Right lobe of liver (tissue), 6 donors: ENCODE measurements around the gene TSHZ3. TPM values are rescaled to one million over a fixed set of nuclear protein-coding genes. Genes with fewer than 3 reads are reported as not detected.

Experiments
- ATAC-seq, 4 donors: fragments of 200-7000 bp; cut with Tn5 transposase; one replicate each; pipeline ENCODE4 v1.9.1; 2020; ENCODE audit warnings: mild to moderate bottlenecking in 4 of 4, moderate library complexity in 4 of 4
- DNase-seq, 3 donors: peaks; one replicate each; pipeline ENCODE4 v3.0.0-alpha.2; 2020
- H3K27ac ChIP-seq, 3 donors: fragments of 200-600 bp; one replicate each; pipeline ENCODE4 v1.8.0; 2022
- H3K27me3 ChIP-seq, 2 donors: fragments of 200-600 bp; one replicate each; pipeline ENCODE4 v1.8.0; 2022
- H3K36me3 ChIP-seq, 4 donors: fragments of 200-600 bp; sonication (generic) in 1 of 4; one replicate each; pipeline versions ENCODE4 v1.5.1 to v1.8.0; 2017 to 2022; ENCODE audit warnings: control low read depth in 1 of 4
- H3K4me1 ChIP-seq, 4 donors: fragments of 200-600 bp; sonication (generic) in 1 of 4; one replicate each; pipeline versions ENCODE4 v1.5.1 to v1.8.0; 2017 to 2022; ENCODE audit warnings: control low read depth in 1 of 4
- H3K4me3 ChIP-seq, 3 donors: fragments of 200-600 bp; one replicate each; pipeline ENCODE4 v1.8.0; 2022
- H3K9me3 ChIP-seq, 4 donors: fragments of 200-600 bp; sonication (generic) in 1 of 4; one replicate each; pipeline versions ENCODE4 v1.5.1 to v1.8.0; 2017 to 2022; ENCODE audit warnings: control low read depth in 1 of 4
- CTCF ChIP-seq, 4 donors: fragments of 200-600 bp in 3 of 4; fragments of 450-650 bp in 1 of 4; IDR thresholded peaks; one replicate each; pipeline versions ENCODE4 v1.5.1 to v1.8.0; 2016 to 2022; ENCODE audit warnings: antibody characterized with exemption in 4 of 4, mild to moderate bottlenecking in 2 of 4
- POLR2A ChIP-seq: fragments of 450-650 bp; IDR thresholded peaks from one replicate; pipeline ENCODE4 v1.6.1; 2017; ENCODE audit warnings: antibody characterized with exemption, mild to moderate bottlenecking
- WGBS: methylation state at CpG from one replicate; pipeline ENCODE4 v1.1.6; 2018; ENCODE audit warnings: low coverage, low lambda C conversion rate; ENCODE audit not compliant: insufficient coverage; ENCODE audit errors: missing lambda C conversion rate; 5-methylcytosine and 5-hydroxymethylcytosine counted together
- intact Hi-C, 2 donors: fragments of 100-400 bp; cut with DNase I; formaldehyde crosslinking; loops; one replicate each; pipeline versions ENCODE4 v1.11.2 to v1.14.1; 2022
- total RNA-seq, 6 experiments: library from RNA; depleted of rRNA in 2 of 6; stranded (reverse); fragments of >200 nt in 2 of 6; fragmentation: NEBNext Ultra II Directional in 3 of 6; extraction: Animal tissue kit (Norgen Biotek cat#: 25700) in 3 of 6; gene quantifications; one replicate each; pipeline versions ENCODE4 v1.1.0 to v1.2.4, GENCODE V29; 2016 to 2023
- donor health status: DM: no; HTN: yes; CAD: no.
- donor health status: DM: no; HTN: no; CAD: no.
- donor health status: DM: no; HTN: no; CAD: no.
- donor health status: DM: no; HTN: yes; CAD: no.
- donor health status: DM: no; HTN: yes; CAD: no.

The TSHZ3 gene
- total RNA-seq, 6 experiments from 2014 or later = 1.2 to 1.6 (median 1.3) TPM

GRCh38 chr19:31272583-31273106 is 76.6 kb downstream of the TSHZ3 start:
- H3K27ac ChIP-seq = no peak overlapping the region
- DNase-seq = peak in 2 of 3 donors; percentile 2 to 22
- no peaks in the 10 kb centered on the region for H3K36me3 ChIP-seq
- no peak for TF ChIP-seq CTCF (IDR thresholded peaks at IDR 0.05)
- TF ChIP-seq POLR2A = no peak
- no peaks in the 10 kb centered on the region for H3K4me1 ChIP-seq
- no peaks in the 10 kb centered on the region for H3K9me3 ChIP-seq
- intact Hi-C loops = no loop called here
- no peaks in the 10 kb centered on the region for H3K27me3 ChIP-seq
- WGBS = 75% methylated on average over 9 of the region's 15 CpGs
- H3K4me3 ChIP-seq = no peak overlapping the region
- no peak for ATAC-seq

- H3K27me3 ChIP-seq = no peaks in the 10 kb centered on the region
- TF ChIP-seq CTCF (IDR thresholded peaks at IDR 0.05) = no peak
- TF ChIP-seq POLR2A = no peak
- H3K27ac ChIP-seq = no peak overlapping the region
- ATAC-seq (no peak), DNase-seq (peak in 1 of 3 donors; percentile 11)
- no peaks in the 10 kb centered on the region for H3K36me3 ChIP-seq
- H3K4me3 ChIP-seq = no peak overlapping the region
- no peaks in the 10 kb centered on the region for H3K4me1 ChIP-seq
- H3K9me3 ChIP-seq = no peaks in the 10 kb centered on the region
- intact Hi-C loops = no loop called here
- WGBS = 65% methylated on average over 9 of the region's 12 CpGs
These were observed 77.8 kb downstream of the TSHZ3 start for GRCh38 chr19:31271306-31271911.

GRCh38 chr19:31270897-31271296 is 78.3 kb downstream of the TSHZ3 start:
- Histone ChIP-seq H3K4me3 (no peak overlapping the region), H3K27ac (no peak overlapping the region), H3K27me3 (no peaks in the 10 kb centered on the region), H3K36me3 (no peaks in the 10 kb centered on the region), H3K4me1 (no peaks in the 10 kb centered on the region), H3K9me3 (no peaks in the 10 kb centered on the region)
- no peak for DNase-seq
- ATAC-seq = no peak
- no peak for TF ChIP-seq CTCF (IDR thresholded peaks at IDR 0.05)
- TF ChIP-seq POLR2A = no peak
- intact Hi-C loops = no loop called here
- 43% methylated on average over 3 of the region's 6 CpGs for WGBS

DNA sequence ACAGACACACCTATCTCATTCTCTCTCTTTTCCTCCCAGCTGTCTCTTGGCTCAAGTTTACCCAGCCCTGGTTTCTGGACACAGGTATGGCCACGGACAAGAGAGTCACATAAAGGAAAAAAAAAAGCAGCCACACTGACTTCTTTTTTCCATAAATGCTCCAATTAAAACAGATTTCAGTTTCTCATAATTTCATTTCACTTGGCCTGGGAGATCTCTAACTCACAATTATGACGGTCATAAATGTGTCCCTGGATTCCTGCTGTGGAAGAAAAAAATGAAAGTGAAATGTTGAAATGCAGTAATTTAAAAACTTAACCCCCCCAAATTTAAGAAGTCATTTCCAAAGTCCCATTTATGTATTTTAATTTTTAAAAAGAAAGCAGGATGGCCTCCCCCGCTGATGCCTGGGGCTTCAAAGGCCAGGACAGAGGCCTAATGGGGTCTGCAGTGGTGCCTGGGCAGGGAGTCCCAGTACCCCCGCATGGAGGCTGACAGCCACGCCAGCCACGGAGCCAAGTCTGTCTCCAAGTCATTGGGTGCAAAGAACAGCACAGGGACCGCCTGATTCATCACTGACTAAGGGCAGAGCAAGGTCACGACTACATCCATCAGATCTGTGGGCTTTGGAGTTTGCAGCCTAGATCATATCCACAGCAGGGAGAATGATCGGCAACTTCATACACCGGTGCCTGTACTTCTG is 79.7 kb downstream of the TSHZ3 start:
- 63% methylated on average over 10 of the region's 10 CpGs for WGBS
- H3K9me3 ChIP-seq = no peaks in the 10 kb centered on the region
- no peaks in the 10 kb centered on the region for H3K36me3 ChIP-seq
- H3K27ac ChIP-seq = no peak overlapping the region
- no peaks in the 10 kb centered on the region for H3K4me1 ChIP-seq
- intact Hi-C loops = no loop called here
- ATAC-seq (no peak), DNase-seq (peak in 2 of 3 donors; percentile 8 to 16)
- no peak overlapping the region for H3K4me3 ChIP-seq
- no peaks in the 10 kb centered on the region for H3K27me3 ChIP-seq
- TF ChIP-seq POLR2A (no peak), CTCF (IDR thresholded peaks at IDR 0.05) (no peak)
